Right lobe of liver (tissue), 6 donors: ENCODE measurements around the gene CNTLN. TPM values are rescaled to one million over a fixed set of nuclear protein-coding genes. Genes with fewer than 3 reads are reported as not detected.

Source experiments
- ATAC-seq, 4 donors: fragments of 200-7000 bp; cut with Tn5 transposase; one replicate each; pipeline ENCODE4 v1.9.1; 2020; ENCODE audit warnings: mild to moderate bottlenecking in 4 of 4, moderate library complexity in 4 of 4
- DNase-seq, 3 donors: peaks; one replicate each; pipeline ENCODE4 v3.0.0-alpha.2; 2020
- H3K27ac ChIP-seq, 3 donors: fragments of 200-600 bp; one replicate each; pipeline ENCODE4 v1.8.0; 2022
- H3K27me3 ChIP-seq, 2 donors: fragments of 200-600 bp; one replicate each; pipeline ENCODE4 v1.8.0; 2022
- H3K36me3 ChIP-seq, 4 donors: fragments of 200-600 bp; sonication (generic) in 1 of 4; one replicate each; pipeline versions ENCODE4 v1.5.1 to v1.8.0; 2017 to 2022; ENCODE audit warnings: control low read depth in 1 of 4
- H3K4me1 ChIP-seq, 4 donors: fragments of 200-600 bp; sonication (generic) in 1 of 4; one replicate each; pipeline versions ENCODE4 v1.5.1 to v1.8.0; 2017 to 2022; ENCODE audit warnings: control low read depth in 1 of 4
- H3K4me3 ChIP-seq, 3 donors: fragments of 200-600 bp; one replicate each; pipeline ENCODE4 v1.8.0; 2022
- H3K9me3 ChIP-seq, 4 donors: fragments of 200-600 bp; sonication (generic) in 1 of 4; one replicate each; pipeline versions ENCODE4 v1.5.1 to v1.8.0; 2017 to 2022; ENCODE audit warnings: control low read depth in 1 of 4
- POLR2A ChIP-seq: fragments of 450-650 bp; IDR thresholded peaks from one replicate; pipeline ENCODE4 v1.6.1; 2017; ENCODE audit warnings: antibody characterized with exemption, mild to moderate bottlenecking
- WGBS: methylation state at CpG from one replicate; pipeline ENCODE4 v1.1.6; 2018; ENCODE audit warnings: low coverage, low lambda C conversion rate; ENCODE audit not compliant: insufficient coverage; ENCODE audit errors: missing lambda C conversion rate; 5-methylcytosine and 5-hydroxymethylcytosine counted together
- intact Hi-C, 2 donors: fragments of 100-400 bp; cut with DNase I; formaldehyde crosslinking; loops; one replicate each; pipeline versions ENCODE4 v1.11.2 to v1.14.1; 2022
- total RNA-seq, 6 experiments: library from RNA; depleted of rRNA in 2 of 6; stranded (reverse); fragments of >200 nt in 2 of 6; fragmentation: NEBNext Ultra II Directional in 3 of 6; extraction: Animal tissue kit (Norgen Biotek cat#: 25700) in 3 of 6; gene quantifications; one replicate each; pipeline versions ENCODE4 v1.1.0 to v1.2.4, GENCODE V29; 2016 to 2023
- TF ChIP-seq, protein P1 (sequence below), 4 donors: fragments of 200-600 bp in 3 of 4; fragments of 450-650 bp in 1 of 4; IDR thresholded peaks; one replicate each; pipeline versions ENCODE4 v1.5.1 to v1.8.0; 2016 to 2022; ENCODE audit warnings: antibody characterized with exemption in 4 of 4, mild to moderate bottlenecking in 2 of 4
- donor health status: DM: no; HTN: yes; CAD: no.
- donor health status: DM: no; HTN: no; CAD: no.
- donor health status: DM: no; HTN: no; CAD: no.
- donor health status: DM: no; HTN: yes; CAD: no.
- donor health status: DM: no; HTN: yes; CAD: no.

CNTLN gene
- total RNA-seq, 6 experiments from 2014 or later, result 7.4 to 10.3 (median 9.5) TPM

DNA sequence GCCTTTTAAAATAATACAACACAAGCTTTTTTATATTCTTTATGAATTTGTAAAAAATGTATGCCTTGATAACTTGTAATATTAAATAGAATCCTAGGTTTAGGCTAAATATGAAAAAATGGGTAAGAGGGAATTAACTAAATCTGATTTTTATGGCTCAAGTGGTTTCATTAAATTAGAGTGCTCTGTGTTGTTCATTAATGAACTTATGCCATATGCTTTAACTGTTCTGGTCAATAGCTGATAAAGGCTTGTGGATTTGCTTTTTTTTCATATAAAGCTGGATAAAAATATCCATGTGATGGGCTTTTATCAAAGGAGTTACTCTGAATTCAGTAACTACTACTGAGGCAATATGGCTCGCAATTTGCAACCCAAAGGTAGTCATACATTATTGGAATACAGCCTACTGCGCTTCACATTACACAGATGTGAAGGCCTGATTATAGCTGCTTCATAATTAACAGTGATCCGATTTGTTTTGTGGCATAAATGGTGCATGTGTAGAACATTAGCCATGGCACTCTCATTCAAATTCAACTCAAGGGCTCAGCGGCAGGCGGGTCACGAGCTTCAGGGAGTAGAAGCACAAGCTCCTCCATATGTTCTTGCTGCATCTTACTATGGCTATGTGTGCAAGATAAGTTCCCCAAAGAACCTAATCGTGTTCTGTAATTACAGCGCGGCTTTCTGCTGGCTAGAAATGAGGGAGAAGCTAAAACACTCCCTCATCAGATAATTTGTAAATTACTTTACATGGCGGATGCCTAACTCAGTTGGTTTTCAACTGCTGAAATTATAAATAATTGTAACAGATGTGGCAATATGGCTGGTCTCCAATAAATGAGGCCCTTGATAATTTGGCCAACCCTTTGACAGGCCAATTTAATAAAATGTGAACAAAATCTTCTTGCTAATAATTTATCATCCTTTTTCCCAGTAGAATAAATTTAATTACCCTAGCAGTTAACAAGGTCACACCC, 188.3 kb downstream of the CNTLN start:
- no peaks in the 10 kb centered on the region for H3K4me1 ChIP-seq
- intact Hi-C loops, result no loop called here
- no peaks in the 10 kb centered on the region for H3K36me3 ChIP-seq
- H3K9me3 ChIP-seq, result no peaks in the 10 kb centered on the region
- WGBS, result 97% methylated on average over 9 of the region's 10 CpGs
- TF ChIP-seq POLR2A, result no peak
- TF ChIP-seq, protein P1, sequence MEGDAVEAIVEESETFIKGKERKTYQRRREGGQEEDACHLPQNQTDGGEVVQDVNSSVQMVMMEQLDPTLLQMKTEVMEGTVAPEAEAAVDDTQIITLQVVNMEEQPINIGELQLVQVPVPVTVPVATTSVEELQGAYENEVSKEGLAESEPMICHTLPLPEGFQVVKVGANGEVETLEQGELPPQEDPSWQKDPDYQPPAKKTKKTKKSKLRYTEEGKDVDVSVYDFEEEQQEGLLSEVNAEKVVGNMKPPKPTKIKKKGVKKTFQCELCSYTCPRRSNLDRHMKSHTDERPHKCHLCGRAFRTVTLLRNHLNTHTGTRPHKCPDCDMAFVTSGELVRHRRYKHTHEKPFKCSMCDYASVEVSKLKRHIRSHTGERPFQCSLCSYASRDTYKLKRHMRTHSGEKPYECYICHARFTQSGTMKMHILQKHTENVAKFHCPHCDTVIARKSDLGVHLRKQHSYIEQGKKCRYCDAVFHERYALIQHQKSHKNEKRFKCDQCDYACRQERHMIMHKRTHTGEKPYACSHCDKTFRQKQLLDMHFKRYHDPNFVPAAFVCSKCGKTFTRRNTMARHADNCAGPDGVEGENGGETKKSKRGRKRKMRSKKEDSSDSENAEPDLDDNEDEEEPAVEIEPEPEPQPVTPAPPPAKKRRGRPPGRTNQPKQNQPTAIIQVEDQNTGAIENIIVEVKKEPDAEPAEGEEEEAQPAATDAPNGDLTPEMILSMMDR (IDR thresholded peaks at IDR 0.05), result no peak
- H3K27ac ChIP-seq, result no peak overlapping the region
- H3K27me3 ChIP-seq, result no peaks in the 10 kb centered on the region
- ATAC-seq, result no peak
- H3K4me3 ChIP-seq, result no peak overlapping the region
- DNase-seq, result no peak

DNA sequence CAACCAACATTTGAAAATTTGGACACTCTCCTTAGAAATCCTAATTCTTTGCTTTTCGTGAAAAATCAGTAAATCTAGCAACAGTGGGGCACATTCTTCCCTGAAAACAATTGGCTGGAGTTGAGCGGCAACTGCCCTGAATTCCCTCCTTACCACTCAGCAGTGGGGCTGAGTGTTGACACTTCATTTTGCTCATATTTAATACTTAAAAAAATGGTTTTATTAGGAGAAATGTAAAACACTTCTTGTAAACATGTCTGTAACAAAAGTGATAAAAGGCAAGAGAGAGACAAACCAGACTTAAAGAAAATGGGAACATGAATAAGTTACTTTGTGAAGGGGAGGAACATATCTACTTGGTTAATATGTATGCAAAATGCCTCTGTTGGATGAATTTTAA, 193.5 kb downstream of the CNTLN start:
- H3K27ac ChIP-seq, result no peak overlapping the region
- H3K4me1 ChIP-seq, result no peaks in the 10 kb centered on the region
- DNase-seq (no peak), ATAC-seq (no peak)
- no peaks in the 10 kb centered on the region for H3K9me3 ChIP-seq
- no peak overlapping the region for H3K4me3 ChIP-seq
- TF ChIP-seq, protein P1 (IDR thresholded peaks at IDR 0.05), result no peak
- TF ChIP-seq POLR2A, result no peak
- intact Hi-C loops, result no loop called here
- no peaks in the 10 kb centered on the region for H3K27me3 ChIP-seq
- WGBS, result 100% methylated on average over 2 of the region's 2 CpGs
- peaks cover 0 to 4% (median under 1%) of the 10 kb centered on the region in 4 donors for H3K36me3 ChIP-seq

DNA sequence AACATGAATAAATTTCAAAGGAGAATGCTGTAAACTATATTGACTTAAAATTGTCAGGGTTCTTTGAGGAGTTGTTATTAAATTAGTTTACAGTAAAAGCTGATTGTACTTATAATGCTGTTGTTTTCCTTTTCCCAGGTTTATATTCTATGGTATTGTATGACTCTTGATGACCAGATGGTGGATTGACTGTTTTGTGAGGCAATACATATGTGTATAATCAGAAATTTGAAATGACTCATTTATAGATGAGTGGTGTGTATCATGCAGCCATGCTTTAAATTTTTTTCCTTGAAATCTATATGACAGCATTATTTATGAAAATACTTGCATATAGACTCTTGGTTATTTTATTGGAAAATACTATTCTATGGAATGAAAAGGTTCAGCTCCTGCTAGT, 195.3 kb downstream of the CNTLN start:
- no peak overlapping the region for H3K4me3 ChIP-seq
- H3K4me1 ChIP-seq, result no peaks in the 10 kb centered on the region
- H3K27ac ChIP-seq, result no peak overlapping the region
- peaks cover 0 to 7% (median 2%) of the 10 kb centered on the region in 4 donors for H3K36me3 ChIP-seq
- intact Hi-C loops, result no loop called here
- no peaks in the 10 kb centered on the region for H3K9me3 ChIP-seq
- DNase-seq (no peak), ATAC-seq (no peak)
- no peak for TF ChIP-seq POLR2A
- TF ChIP-seq, protein P1 (IDR thresholded peaks at IDR 0.05), result no peak
- no peaks in the 10 kb centered on the region for H3K27me3 ChIP-seq

DNA sequence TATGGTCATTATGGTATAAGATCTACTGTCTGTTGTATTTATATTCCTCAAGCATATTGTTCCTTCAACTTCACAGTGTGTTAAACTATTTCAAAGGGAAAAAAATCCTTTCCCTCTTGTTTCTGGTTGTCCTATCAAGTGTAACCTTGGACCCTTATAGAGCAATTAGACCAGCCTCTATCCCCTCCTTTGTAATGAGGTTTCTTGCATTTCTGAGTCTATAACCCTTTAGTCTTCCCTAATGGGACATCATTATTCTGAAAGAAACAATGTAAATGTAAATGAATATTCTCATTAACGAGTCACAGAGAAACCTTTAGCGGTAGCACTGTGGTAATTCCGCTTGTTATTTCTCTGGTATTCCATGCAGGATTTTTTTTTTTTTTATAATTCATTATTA, 197.3 kb downstream of the CNTLN start:
- H3K4me3 ChIP-seq, result no peak overlapping the region
- H3K27ac ChIP-seq, result no peak overlapping the region
- no peaks in the 10 kb centered on the region for H3K27me3 ChIP-seq
- H3K9me3 ChIP-seq, result no peaks in the 10 kb centered on the region
- ATAC-seq (no peak), DNase-seq (no peak)
- WGBS, result 90% methylated on average over 3 of the region's 3 CpGs
- TF ChIP-seq, protein P1 (IDR thresholded peaks at IDR 0.05), result no peak
- no peak for TF ChIP-seq POLR2A
- intact Hi-C loops, result no loop called here
- H3K4me1 ChIP-seq, result no peaks in the 10 kb centered on the region
- peaks cover 0 to 7% (median 2%) of the 10 kb centered on the region in 4 donors for H3K36me3 ChIP-seq
